NCI-H187 (cell line): ENCODE results near the gene KRT6B.
"Not testable (repeated sequence)": the region's sequence is repeated elsewhere in the genome, so short reads cannot be mapped to it uniquely, and the experiment has no call there.

Experiments
- DNase-seq, 2 experiments: peaks; one replicate each; lab custom pipeline; 2025; lab: John Stamatoyannopoulos, UW

Gene KRT6B

DNA sequence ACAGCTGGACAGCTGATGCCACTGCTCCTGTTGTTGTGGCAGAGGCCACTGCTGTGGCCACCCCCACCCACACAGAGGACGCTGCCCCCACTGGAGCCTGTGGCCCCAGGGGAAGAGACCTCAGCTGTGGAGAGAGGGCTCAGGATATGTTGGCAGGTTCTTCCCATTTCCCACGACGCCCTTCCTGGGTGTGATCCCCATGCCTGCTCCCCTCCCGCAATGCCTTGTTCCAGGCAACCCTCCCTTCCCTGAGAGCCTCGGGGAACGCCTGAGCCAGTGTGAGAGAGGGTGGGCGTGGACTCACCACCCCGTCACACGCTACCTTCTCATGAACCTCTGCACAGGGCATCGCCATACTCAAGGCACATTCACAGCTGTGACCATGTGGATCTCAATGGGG lies 40.1 kb downstream of the KRT6B start:
- DNase-seq: no peak

DNA sequence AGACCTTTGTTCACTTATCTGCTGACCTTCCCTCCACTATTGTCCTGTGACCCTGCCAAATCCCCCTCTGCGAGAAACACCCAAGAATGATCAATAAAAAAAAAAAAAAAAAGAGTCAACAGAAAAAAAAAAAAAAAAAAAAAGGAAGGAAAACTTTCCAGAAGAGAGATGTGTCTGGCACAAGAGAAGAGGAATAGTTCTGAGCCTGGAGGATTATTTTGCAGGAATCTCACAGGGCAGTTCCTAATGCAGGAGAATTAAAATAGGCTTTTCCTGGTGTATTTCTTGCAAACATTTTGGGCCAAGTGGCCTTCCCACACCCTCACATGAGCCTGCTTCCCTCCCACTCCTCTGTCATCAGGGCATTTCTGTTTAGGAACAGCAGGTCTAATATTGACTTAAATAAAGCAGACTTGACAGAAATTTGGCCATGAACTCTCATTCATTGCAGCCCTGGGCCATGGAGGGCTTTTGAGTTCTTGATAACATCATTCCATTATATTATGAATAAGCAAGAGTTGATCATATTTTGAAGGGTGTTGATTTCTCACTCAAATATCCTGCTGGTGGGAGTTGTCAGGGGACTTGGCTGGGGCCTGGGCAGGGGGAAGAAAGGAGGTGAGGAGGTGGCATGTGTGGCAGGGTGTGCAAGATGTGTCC lies 41.2 kb downstream of the KRT6B start:
- DNase-seq: not testable (repeated sequence)

DNA sequence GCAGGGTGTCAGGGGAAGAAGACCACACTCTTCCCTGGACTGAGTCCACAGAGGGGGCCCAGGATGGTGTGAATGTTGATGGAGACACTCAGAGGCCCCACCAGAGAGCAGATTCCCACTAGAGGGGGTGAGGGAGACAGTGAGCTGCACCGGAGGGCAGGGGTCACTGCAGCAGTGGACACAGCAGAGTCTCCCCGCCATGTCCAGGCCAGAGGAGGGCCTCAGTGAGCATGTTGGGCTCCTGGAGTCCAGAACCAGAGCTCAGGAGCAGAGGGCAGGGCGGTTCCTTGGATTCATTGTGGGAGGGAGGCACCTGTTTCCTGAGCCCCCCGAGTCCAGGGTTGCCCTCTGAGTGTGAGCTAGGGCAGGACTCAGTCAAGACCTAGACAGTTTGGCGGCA lies 44.0 kb downstream of the KRT6B start:
- no peak for DNase-seq

DNA sequence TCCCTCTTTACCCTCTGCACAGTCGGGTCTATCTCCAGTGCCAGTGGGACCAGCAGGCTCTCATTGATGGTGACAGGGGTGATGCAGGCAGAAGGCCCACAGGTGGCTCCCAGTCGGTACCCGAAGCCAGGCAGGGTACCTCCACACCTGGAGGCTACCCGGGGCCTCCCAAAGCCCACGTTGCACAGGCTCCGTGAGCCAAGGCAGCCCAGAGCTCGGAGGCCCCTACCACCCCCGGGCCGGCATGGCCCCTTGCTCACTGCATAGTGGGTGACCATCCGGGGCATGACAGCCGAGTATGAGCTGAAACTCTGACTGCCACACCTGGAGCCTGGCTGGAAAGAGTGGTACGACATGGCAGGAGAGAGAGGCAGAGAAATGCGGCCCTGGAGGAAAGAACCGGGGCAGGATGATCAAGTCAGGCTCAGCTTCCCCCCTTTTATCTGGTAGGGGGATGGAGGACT lies 46.0 kb downstream of the KRT6B start, which contains the start of gene KRT82:
Gene KRT82 (minus strand): TSS at position 414 of the 464 bp plus-strand sequence. CDS start 58 bp downstream, at position 356.
- DNase-seq: no peak

DNA sequence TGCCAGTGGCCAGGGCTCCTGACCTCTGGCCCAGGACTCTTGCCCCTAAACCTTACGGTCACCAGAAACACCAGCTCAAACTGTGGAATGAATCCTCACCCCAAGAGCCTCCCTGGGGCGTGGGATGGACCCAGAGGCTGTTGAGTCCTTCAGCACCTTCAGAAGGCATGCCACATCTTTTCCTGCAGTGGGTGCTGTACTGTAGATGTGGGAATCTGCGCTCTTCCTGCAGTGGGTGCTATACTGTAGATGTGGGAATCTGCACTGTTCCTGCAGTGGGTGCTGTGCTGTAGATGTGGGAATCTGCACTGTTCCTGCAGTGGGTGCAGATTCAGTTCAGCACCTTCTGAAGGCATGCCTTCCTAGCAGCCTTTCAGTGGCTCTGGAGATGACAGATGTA lies 47.0 kb downstream of the KRT6B start:
- no peak for DNase-seq

DNA sequence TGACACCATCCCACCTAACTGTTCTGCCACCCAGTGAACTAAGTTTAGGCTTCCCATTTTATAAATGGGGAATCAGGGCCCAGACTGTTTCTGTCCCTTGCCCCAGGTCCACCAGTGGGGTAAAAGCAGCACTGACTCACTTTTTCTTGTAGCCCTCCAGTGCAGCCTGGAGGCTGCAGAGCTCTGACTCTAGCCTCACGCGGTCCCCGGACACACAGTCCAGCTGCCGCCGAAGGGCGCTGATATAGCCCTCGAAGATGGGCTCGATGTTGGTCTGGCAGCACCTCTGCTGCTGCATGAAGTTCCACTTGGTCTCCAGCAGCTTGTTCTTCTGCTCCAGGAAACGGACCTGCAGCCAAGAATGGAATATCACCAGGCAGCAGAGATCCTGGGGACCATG lies 48.4 kb downstream of the KRT6B start:
- no peak for DNase-seq

DNA sequence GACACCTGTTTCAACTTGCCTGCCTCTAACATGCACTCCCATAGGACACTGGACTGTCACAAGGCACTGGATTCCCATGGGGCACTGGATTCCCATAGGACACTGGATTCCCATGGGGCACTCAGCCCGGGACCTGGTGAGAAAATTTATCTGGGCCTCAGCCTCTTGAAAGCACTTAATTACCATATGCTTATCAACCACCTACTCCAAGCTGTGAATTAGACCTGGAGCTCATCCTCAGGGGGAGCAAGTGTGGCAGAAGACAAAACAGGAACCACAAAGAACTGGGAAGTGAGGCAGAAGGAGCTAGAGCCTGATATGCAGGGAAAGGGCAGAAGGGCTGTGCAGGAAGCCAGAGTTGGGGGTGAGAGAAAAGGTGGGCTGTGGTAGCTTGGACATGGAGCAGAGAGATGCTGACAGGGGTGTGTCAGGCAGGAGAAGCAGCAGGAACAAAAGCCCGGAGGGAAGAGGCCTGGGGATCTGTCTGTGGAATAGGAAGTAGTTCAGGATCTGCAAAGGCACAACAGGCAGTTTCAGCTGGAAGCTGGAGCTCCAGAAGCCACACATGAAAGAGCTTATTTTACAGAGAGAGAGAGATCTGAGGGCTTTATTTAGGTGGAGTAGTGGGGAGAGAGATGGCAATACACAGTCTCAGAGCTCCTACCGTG lies 48.9 kb downstream of the KRT6B start:
- DNase-seq: no peak

DNA sequence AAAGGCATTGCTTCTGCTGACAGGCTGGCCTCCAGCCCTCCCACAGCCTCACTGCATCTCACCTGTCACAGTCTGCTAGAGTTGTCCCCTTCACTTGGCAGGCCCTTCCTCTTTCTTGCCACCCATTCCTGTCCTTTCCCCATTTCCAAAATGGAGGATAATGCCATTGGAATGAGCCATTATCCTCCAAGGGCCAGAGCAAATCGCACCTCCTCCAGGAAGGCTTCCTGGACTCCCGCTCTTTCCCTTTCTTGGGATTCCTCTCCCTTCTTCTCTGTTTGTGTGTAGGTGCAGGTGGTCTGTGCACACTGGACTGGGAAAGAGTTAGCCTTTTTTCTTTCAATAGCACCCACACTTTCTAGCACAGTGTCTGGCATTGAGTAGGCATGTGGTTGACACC lies 49.6 kb downstream of the KRT6B start:
- no peak for DNase-seq

DNA sequence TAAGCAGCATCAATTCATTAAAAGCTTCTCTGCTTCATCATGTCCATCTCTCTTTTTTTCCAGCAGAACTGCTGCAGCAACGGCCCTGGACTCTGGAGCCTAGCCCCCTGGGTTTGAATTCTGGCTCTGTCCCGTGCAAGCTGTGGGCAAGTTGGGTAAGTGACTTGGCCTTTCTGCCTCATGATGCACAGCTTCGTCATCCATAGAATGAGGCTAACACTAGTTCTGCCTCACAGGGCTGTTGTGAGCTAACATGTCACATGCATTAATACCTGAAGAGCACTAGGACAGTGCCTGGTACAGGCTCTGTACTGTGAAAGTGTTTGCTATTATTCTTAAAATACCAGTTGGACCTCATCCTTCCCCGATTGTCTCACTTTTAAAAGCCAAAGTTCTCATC lies 50.0 kb downstream of the KRT6B start:
- DNase-seq: no peak

DNA sequence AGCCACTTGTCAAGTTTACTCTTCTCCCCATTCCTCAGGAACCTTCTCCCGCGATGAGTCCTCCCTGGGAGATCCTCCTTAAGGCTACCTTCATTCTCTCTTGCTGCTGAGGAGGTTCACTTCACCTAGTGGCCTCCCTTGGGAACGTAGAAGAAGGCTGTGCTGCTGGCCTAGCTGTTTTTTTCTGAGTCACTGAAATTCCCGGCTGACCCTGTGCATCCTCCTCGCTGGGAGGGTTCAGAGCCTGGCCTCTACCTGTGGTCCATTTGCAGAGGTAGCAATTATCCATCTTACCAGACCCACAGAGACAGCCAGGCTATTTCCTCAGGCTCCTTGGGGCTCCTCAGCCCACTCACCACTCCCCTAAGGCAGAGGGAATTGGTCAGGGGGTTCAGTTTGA lies 50.4 kb downstream of the KRT6B start:
- no peak for DNase-seq

DNA sequence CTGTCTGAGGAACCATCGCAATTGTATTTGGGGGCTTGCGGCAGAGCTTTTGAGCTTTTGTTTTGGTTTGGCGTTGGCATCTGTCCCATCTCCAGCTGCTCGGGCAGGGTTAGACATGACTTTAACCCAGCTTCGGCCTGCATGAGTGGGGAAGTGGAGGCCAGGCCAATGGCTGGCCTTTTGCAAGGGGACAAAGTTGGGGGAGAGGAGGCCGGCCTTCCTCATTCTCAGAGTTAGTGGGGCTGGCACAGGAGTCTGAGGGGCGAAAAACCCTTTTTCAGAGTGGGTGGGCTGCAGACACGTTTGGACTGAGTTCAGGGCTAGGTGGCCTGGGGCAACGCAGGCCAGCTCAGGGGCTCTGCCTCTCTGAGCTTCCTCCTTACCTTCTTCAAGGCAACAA lies 51.0 kb downstream of the KRT6B start:
- DNase-seq: no peak

DNA sequence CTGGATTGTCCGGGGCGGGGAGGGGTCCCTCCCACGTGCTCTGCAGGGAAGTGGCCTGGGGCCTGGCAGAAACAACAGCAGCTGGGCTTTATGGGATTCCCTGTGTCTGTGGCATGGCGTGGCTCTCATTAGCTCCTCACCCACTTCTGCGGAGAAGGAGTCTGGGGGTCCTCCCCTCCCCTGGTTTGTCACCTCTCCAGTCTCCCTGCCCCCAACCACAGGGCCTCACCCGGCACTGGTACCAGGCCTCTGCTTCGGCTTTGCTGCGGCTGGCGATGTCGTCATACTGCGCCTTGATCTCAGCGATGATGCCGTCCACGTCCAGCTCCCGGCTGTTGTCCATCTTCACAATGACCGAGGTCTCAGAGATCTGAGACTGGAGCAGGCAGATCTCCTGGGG lies 52.2 kb downstream of the KRT6B start:
- DNase-seq: no peak

DNA sequence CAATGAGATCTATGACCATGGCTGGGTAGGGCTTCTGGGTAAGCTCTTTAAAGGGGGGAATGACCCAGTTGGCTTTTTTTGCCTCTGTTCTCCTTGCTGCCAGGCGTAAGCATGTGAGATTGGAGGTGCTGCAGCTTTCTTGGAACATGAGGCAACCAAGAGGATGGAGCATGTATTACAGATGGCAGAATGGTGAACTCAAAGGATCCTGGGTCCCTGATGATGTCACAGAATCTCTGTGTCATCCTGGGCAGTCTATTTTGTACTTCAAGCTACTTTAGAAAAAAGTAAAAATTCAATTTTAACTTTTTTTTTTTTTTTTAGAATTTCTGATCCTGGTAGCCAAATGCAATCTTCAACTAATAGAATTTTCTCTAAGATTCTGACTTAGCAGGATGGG lies 53.8 kb downstream of the KRT6B start:
- no peak for DNase-seq

DNA sequence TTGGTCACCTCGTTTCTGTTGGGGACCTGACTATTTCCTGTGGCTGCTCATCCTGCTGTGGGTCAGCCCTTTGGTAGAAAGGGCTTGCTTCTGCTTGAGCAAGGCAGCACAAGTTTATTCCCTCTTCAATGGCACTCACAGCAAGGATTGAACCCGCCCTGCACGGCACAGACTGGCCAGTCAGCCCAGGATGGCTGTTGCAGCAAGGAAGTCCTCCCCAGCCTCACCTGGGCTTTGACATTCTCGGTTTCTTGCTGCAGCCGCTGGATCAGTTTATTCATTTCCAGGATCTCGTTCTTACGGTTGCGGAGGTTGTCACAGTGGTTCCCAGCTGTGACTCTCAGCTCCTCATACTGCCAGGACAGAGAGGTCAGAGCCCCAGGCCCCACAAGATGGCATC lies 55.3 kb downstream of the KRT6B start:
- no peak for DNase-seq
